Activated gamma-delta T cell treated with anti-CD3 and anti-CD28 coated beads, Interleukin-2, amount 50 U/mL, for 16 hours (primary cell): ENCODE data around the gene LIN52.
"Not testable (repeated sequence)": the region's sequence is repeated elsewhere in the genome, so short reads cannot be mapped to it uniquely, and the experiment has no call there.

ENCODE experiments used
- DNase-seq: peaks from one replicate; pipeline ENCODE4 v3.0.0-alpha.2; 2020; ENCODE audit warnings: low read depth

LIN52 gene

DNA sequence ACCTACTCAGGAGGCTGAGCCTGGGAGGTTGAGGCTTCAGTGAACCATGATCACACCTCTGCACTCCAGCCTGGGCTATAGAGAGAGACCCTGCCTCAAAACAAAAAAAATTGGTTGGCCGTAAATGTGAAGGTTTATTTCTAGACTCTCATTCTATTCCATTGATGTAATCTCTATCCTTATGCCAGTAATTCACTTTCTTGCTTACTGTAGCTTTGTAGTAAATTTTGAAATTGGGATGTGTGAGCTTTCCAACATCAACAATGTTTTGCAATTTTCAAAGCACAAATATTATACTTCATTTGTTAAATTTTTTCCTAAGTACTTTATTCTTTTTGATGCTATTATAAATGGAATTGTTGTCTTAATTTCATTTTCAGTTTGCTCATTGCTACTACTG, 24.6 kb downstream of the LIN52 start:
- DNase-seq: no peak

DNA sequence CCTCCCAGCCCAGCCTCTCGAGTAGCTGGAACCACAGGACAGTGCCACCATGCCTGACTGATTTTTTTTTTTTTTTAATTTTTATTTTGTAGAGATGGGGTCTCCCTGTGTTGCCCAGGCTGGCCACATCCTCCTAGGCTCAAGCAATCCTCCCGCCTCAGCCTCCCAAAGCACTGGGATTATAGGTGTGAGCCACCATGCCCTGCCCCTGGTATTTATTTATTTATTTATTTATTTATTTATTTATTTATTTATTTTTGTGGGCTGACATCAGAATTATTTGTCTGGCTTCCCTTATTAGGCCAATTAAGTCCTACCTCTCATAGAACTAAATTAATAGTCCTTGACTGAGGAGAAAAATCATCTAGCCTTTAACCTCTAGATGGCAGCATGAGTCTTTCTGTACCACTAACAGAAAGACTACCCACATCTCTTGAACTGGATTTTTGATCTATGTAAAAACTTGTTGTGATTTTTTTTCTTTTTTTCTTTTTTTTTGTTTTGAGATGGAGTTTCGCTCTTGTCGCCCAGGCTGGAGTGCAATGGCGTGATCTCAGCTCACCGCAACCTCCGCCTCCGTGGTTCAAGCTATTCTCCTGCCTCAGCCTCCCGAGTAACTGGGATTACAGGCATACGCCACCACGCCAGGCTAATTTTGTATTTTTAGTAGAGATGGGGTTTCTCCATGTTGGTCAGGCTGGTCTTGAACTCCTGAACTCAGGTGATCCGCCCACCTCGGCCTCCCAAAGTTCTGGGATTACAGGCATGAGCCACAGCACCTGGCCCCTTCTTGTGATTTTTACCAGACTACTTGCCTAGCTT, 26.9 kb downstream of the LIN52 start:
- not testable (repeated sequence) for DNase-seq

DNA sequence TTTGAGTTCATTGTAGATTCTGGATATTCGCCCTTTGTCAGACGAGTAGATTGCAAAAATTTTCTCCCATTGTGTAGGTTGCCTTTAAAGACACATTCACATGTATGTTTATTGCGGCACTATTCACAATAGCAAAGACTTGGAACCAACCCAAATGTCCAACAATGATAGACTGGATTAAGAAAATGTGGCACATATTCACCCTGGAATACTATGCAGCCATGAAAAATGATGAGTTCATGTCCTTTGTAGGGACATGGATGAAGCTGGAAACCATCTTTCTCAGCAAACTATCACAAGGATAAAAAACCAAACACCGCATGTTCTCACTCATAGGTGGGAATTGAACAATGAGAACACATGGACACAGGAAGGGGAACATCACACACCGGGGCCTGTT, 40.7 kb downstream of the LIN52 start:
- DNase-seq: not testable (repeated sequence)

DNA sequence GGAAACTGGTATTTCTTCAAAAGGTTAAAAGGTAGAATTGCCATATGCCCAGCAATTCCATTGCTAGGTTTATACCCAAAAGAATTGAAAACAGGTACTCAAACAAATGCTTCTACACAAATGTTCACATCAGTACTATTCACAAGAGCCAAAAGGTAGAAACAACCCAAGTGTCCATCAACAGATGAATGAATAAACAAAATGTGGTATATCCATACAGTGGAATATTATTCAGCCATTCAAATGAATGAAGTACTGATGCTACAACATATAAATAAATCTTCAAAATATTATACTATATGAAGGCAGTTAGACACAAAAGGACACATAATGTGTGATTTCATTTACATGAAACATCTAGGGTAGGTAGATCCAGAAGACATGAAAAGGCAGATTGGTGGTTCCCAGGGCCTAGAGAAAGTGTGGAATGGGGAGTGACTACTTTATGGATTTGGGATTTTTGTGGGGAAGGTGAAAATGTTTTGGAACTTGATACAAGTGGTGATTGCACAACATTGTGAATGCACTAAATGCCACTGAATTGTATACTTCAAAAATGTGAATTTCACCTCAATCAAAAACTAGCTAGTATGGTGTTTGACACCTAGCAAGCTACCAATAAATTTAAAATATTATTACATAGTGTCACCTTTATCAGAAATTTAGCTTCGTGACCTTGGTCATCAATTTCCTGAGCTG, 41.7 kb downstream of the LIN52 start:
- DNase-seq: no peak

DNA sequence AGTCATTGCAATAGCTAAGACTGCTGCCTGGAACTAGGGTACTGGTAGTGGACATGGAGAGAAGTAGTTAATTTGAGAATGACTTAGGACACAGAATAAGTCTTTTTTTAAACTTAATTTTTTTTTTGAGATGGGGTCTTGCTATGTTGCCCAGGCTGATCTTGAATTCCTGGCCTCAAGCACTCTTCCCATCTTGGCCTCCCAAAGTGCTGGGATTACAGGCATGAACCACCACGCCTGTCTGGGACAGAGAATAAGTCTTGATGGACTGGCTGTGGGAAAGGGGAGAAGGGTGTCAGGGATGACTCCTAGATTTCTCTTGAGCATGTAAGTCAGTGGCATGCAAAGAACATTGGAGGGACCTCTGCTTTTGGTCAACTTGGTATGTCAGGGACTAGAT, 42.9 kb downstream of the LIN52 start:
- no peak for DNase-seq

DNA sequence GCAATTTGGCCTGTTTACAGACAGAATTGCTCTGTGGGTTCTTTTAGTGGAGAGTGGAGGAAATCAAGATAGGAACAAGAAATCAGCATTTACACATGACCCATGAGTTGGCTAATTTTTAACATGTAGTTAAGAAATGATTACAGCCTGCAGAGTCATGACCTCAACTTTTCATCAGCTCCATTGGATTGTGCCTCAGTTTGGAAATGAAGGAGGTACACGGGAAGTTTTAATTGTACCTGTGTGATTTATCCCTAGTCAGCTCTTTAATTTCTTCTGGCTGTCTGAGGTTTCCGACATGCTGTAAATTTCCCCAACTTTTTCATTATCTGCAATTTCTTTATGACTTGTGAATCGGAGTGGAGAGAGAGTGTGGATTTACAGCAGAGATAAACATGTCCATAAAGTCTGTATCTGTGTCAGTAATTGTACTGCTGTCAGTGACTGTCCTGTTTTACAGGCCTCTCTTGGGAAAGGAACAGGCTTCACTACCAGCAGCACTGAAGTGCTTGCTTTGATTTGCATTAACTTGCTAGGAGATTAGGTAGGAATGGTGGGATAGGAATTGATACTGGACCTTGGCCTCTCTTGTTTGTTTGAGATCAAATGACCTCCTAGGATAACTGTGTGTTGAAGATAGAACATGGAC, 49.2 kb downstream of the LIN52 start:
- DNase-seq: no peak

DNA sequence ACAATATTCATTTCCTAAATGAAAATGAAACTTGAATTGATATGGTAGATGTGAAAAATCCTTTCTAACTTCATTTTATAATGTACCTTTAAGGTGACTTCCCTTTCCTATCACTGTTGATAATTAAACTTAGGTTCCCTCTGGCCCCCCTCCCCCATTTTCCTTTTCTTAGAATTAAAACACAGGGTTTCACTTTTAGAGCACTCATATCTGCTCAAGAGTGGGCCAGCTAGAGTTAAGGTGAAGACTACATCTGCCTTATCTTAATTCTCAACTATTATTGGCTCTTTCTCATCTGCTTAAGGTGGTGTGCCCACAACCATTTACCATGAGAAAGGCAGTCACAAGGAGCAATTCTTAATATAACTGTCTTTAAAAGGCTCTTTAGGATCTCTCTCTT, 49.7 kb downstream of the LIN52 start:
- DNase-seq: no peak

DNA sequence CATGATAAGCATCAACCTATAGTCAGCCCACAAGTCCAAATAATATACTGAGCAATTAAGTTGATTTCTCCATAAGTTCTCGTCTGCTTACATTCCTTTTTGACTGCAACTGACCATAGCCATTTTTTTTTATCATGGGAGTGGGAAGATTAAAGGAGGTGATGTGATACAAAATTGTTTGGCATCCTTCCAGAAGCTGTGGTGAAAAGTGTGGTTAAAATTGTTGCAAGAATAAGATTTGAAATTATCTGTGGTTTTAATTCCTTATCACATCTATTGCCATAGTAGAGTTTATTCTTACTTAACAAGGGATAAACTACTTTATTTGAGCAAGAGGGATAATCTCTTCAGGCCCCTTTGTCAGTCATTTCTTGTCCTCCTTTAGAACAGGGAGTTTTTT, 50.7 kb downstream of the LIN52 start:
- DNase-seq: no peak

DNA sequence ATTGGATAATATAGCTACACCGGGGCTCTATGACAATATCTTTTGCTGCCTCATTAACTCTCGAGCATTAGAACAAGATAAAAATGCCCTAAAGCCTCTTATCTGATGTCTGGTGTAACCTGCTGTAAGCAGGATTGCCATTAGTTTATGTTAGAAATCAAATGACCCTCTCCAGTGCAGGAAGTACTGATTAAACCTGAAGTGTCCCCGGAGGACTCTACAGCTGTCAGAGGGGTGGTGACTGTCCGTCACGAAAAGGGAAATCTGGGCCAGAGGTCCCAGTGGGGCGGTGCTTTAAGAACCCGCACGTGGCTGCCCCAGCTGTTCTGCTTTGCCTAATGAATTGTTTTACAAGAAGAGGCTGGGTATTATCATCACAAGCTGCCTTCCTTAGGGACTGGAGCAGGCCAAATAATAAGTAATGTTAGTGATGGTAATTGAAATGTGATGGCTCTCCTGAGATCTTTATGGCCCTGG, 55.7 kb downstream of the LIN52 start:
- no peak for DNase-seq

DNA sequence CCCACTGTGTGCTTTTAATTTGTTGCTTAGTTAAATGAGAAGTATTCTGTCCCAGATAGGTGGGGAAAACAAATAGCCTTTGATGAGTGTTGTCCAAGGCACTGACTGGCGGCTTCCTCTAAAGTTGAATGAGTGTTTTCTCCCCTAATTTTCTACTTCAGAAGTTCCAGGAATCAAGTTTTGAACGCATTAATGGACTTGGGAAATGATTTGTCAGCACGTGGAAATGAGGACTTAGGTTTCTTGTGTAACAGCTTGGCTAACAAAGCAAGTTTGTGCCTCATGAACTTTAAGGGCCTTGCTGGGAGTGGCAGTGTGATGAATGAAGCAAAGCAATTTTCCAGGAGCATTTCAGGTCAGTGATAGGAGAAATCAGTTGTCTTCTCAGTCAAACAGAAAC, 56.9 kb downstream of the LIN52 start:
- no peak for DNase-seq

DNA sequence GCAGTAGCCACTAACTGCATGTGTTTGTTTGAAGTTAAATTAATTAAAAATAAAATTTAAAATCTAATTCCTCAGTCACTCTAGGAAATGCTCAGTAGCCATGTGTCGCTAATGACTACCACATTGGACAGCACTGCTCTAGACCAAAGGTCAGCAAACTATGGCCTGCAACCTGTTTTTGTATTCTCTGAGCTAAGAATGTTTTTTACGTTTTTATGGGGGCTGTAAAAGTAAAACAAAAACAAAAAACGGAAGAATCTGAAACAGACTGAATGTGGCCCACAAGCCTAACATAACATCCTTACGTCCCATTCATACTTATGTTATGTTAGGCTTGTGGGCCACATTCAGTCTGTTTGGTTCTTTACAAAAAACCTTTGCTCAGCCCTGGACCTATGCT, 57.8 kb downstream of the LIN52 start:
- no peak for DNase-seq

DNA sequence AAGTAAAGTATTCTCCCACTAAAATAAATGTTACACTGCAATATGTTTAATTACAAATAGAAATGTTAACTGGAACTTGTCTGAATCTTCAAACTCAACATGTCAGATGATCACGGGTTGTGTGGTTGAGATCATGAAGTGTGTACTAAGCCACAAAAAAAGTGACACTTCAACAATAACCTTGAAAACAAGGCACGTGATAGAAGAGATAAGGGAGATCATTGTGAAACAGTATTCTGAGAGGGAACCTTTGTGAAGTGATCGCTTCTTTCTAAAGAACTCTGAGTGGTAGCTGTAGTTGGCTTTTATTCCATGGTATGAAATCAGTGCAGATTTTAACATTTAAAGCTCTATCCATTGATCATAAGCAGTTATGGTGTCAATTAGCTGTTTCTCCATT, 60.0 kb downstream of the LIN52 start:
- DNase-seq: no peak

DNA sequence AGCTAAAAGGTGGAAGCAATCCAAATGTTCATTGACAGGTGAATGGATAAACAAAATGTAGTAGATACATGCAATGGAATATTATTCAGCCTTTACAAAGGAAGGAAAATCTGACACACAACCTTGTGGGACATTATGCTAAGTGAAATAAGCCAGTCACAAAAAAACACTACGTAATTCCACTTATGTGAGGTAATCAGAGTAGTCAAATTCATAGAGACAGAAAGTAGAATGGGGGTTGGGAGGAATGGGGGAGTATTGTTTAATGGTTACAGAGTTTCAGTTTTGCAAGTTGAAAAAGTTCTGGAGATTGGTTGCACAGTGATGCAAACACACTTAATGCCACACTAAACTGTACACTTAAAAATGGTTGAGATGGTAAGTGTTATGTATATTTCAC, 62.8 kb downstream of the LIN52 start:
- no peak for DNase-seq

DNA sequence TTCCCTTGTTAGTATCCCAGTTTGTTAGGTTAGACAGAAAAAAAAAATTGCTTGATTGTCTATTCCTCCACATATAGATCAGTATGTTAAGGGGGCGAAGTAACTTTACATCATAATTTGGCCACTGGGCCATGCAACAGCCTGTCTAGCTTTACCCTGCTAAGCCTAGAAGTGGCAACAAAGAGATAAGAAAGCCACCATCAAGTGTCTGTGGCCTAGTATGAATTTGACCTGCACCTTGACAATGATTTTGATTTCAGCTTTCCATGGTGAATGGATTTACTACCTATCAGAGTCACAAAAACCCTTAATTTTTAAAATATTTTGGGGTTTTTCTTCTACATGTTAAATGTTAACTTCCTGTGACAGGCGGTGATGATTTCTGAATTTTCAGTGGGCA, 63.9 kb downstream of the LIN52 start:
- DNase-seq: no peak

DNA sequence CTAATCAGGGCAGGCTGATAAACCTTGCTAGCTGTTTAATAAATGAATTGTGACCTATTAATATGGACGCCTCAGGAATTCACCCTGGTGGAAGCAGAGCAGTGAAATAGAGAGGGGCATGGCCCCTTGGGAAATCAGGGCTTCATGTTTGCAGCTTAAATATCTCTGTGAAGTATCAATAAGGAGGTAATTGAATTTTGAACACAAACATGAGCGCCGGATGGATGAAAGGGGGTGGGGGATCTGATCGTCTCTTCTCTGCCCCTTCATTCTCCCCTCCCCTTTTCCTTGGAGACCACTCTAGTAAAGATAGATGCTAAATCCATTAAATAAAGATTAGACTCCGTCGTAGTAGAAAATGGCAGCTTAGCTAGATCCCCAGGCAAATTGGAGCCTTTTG, 70.5 kb downstream of the LIN52 start:
- no peak for DNase-seq

DNA sequence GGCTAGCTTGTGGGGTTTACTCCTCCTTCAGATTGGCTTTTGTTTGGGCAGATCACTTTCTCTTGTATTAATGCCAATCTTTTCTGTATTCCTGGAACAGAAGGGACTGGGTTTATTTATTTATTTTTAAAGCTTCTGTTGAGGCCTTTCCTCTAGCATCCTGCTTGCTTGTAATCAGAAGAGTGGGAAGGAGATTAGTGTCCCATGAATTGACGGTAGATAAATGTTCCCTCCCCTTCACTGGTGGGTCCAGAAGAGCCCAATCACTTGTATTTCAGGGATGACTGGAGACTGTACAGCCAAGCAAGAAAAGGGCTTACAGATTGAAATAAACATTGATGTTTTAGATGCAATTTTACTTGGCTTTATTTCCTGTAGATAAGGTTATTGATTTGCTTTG, 71.0 kb downstream of the LIN52 start:
- no peak for DNase-seq

DNA sequence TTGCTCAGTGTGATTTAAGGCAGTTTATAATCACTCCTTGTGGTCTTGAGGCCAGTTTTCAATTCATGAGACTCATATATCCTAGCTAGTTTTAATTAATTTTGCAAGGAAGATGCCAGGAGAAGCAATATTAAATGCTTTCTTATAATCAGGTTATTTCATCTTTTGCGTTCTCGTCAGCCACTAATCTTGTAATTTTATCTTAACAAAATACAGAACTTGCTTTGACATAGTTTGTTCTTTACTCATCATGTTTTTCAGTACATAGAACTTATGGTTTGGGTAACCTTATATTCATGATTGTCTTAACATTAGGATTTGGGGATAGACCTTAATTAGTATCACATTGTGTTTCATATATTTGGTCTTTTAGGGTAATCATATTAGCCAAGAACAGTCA, 76.0 kb downstream of the LIN52 start:
- no peak for DNase-seq

DNA sequence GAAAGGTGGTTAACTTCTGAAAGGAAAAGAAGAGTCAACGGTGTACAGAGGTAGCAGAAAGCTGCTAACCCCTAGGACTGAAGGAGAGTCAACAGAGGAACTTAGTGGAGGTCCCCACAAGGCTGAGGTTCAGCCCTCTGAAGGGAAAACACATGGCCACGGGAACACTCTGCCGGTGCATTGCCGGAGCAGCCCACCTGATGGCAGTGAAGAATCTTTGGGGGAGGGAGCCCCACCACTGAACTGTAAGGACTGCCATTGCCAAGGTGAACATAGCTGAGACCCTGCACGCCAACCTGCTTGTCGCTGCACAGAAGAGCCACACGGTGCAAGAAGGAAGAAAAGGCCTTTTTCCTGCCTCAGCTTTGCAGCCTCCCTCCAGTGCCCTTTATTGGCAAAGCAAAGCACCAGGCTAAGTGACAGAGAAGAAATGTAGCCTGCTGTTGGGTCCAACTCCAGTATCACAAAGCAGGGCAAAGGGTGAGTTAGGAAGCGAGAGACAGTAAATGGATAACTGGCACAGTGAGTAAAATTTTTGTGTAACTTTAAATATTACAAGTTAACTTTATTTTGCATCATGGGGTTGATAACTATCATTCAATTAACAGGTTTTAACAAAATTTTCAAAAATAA, 76.9 kb downstream of the LIN52 start:
- DNase-seq: no peak

DNA sequence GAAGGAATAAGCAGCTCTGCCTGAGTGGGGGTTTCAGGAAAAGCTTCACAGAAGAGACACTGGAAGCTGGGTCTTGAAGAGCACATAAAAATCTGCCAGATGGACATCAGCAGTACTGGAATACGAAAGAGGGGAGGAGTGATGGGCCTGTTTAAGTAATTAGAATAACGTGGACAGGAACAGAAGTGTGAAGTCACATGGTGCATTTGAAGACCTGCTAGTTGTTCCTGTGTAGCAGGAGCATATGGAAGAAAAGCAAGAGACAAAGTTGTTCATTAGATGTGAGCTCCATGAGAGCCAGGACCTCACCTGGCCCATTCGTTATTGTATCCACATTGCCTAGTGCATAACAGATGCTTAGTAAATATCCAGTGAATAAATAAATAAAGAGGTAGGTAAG, 85.2 kb downstream of the LIN52 start:
- DNase-seq: no peak

DNA sequence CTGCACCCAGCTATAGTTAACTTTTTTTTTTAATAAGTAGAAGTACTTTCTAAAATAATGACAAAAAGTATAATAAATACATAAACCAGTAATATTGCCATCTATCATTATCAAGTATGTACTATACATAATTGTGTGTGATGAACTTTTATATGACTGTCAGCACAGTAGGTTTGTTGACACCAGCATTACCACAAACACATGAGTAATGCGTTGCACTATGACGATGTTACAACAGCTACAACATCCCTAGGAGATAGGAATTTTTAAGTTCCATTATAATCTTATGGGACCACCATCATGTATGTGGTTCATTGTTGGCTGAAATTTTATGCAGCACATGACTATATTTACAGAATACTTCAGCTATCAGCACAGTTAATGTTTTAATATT, 91.6 kb downstream of the LIN52 start:
- DNase-seq: no peak

DNA sequence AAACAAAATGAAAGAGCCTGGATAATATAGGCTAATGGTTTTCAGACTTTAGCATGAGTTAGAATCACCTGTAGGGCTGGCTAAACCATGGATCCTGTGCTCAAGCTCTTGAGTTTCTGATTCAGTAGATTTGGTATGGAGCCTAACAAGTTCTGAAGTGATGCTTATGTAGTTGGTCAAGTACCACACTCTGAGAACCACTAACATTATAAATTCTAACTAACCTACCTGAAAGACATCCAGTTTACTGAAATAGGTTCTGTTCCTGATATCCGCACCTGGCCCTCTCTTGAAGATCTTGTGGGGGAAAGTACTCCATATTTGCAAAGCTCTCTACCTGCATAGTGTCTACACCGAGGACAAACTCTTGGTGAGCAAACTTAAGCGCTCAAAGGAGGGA, 95.1 kb downstream of the LIN52 start:
- no peak for DNase-seq

DNA sequence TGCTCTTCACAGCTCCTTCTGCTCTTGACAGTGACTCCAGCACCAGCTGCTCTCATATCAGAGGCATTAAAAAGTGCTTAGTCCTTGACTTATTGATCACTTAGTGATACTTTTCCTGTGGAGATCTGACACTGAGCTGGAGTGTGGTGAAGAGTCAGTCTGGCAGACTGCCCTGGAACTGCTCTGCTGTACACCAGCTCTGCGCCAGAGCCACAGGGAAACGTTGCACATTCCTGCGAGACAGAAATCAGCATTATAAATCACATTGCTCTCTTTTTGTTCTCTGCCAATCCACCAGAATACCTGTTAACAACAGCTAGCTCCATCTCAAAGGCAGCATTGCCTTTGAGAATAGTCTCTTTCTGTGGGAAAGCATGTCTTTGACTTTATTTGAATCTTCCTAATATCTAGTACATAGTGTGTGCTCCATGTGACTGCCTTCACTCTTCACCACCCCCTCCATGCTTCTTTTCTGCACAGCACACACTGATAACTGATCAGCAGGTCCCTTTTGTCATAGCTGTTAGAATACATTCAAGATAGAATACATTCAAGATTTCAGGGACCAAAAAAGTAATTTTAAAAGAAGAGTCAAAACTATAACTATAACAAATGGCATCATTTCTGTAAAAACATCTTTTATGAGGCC, 106.3 kb downstream of the LIN52 start:
- no peak for DNase-seq
